ENCODE data around the gene ZFAND3.

The ZFAND3 gene

DNA sequence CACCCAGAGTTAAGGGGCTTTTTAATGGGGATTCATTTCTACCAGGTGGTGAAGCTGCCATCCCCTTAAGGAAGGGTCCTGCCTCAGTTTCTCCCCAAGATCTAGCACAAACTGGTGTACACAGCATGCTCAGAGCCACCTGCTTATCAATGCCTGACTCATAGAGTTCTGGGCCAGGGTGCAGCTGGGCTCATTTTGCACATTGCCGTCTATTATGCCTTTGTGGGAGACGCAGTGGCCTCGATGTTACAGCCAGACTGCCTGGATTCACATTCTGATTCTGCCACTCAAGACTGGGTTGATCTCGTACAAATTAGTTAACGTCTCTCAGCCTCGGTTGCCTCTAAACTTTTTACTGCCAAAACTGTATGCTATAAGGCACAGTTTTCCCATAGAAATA lies 365.7 kb downstream of the ZFAND3 start:
- no peak overlapping the region for H3K27ac ChIP-seq
- TF ChIP-seq CTCF (IDR thresholded peaks at IDR 0.05) (no peak), ZFX (IDR thresholded peaks at IDR 0.05; ENCODE audit: borderline replicate concordance) (no peak)

DNA sequence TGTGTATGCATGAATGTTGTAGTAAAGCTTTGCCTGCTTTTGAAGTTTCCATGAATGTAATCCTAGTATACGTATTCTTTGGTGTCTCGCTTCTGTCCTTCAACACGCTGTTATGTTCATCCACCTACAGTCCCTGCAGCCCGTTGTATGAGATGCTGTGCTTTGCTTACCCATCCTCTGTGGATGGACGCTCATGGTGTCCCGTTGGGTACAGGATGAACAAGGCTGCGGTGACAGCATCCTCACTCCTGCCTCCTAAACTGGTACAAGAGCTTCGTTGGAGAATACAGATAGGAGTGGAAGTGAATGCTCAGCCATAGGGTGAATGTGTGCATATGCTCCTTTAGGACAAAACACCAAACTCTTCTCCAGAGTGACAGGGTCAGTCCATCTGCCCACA lies 366.2 kb downstream of the ZFAND3 start:
- H3K27ac ChIP-seq: no peak overlapping the region
- no peak for TF ChIP-seq CTCF (IDR thresholded peaks at IDR 0.05)
- TF ChIP-seq ZFX (IDR thresholded peaks at IDR 0.05; ENCODE audit: borderline replicate concordance): no peak

GRCh38 chr6:38187325-38187724 lies 367.8 kb downstream of the ZFAND3 start:
- TF ChIP-seq ZFX (IDR thresholded peaks at IDR 0.05; ENCODE audit: borderline replicate concordance) (no peak), CTCF (IDR thresholded peaks at IDR 0.05) (no peak)
- H3K27ac ChIP-seq: no peak overlapping the region

GRCh38 chr6:38187811-38188590 lies 368.5 kb downstream of the ZFAND3 start:
- TF ChIP-seq CTCF (IDR thresholded peaks at IDR 0.05) (no peak), ZFX (IDR thresholded peaks at IDR 0.05; ENCODE audit: borderline replicate concordance) (no peak)
- H3K27ac ChIP-seq: no peak overlapping the region

- H3K27ac ChIP-seq: no peak overlapping the region
- TF ChIP-seq CTCF (IDR thresholded peaks at IDR 0.05) (no peak), ZFX (IDR thresholded peaks at IDR 0.05; ENCODE audit: borderline replicate concordance) (no peak)
These were observed 369.3 kb downstream of the ZFAND3 start for GRCh38 chr6:38188677-38189335.

DNA sequence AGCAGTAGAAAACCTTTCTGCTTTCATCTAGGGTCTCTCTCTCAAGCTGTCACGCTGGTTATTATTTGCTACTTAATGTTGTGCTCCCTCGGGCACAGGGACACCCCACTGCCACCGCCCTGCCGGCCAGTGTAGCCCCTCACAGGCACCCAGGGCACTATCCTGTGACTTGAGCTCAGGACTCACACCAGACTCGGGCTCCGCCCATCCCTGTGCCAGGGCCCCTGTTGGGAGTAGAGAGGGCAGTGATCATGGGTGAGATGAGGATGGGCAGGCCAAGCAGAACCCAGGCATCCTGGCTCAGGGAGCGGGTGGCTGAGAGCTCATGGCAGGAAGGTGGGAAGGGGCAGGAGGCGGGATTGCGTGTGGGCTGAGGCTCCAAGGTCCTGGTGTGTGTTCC lies 371.9 kb downstream of the ZFAND3 start:
- H3K27ac ChIP-seq: no peak overlapping the region
- TF ChIP-seq ZFX (IDR thresholded peaks at IDR 0.05; ENCODE audit: borderline replicate concordance): no peak
- TF ChIP-seq CTCF (IDR thresholded peaks at IDR 0.05): no peak

GRCh38 chr6:38192011-38192410 lies 372.5 kb downstream of the ZFAND3 start:
- TF ChIP-seq ZFX (IDR thresholded peaks at IDR 0.05; ENCODE audit: borderline replicate concordance) (no peak), CTCF (IDR thresholded peaks at IDR 0.05) (no peak)

More at GRCh38 chr6:38192011-38192410, 372.5 kb downstream of the ZFAND3 start:
- H3K27ac ChIP-seq: no peak overlapping the region
